HG02884 (cell line): Measurements from ENCODE around the gene ERCC2.
"Not testable (repeated sequence)": the region's sequence is repeated elsewhere in the genome, so short reads cannot be mapped to it uniquely, and the experiment has no call there.

Source experiments
- ATAC-seq: cut with Tn5 transposase; IDR thresholded peaks from one replicate; pipeline ENCODE4 v1.9.1; 2021; ENCODE audit warnings: mild to moderate bottlenecking, moderate library complexity; ENCODE audit not compliant: unreplicated experiment

ERCC2 gene

DNA sequence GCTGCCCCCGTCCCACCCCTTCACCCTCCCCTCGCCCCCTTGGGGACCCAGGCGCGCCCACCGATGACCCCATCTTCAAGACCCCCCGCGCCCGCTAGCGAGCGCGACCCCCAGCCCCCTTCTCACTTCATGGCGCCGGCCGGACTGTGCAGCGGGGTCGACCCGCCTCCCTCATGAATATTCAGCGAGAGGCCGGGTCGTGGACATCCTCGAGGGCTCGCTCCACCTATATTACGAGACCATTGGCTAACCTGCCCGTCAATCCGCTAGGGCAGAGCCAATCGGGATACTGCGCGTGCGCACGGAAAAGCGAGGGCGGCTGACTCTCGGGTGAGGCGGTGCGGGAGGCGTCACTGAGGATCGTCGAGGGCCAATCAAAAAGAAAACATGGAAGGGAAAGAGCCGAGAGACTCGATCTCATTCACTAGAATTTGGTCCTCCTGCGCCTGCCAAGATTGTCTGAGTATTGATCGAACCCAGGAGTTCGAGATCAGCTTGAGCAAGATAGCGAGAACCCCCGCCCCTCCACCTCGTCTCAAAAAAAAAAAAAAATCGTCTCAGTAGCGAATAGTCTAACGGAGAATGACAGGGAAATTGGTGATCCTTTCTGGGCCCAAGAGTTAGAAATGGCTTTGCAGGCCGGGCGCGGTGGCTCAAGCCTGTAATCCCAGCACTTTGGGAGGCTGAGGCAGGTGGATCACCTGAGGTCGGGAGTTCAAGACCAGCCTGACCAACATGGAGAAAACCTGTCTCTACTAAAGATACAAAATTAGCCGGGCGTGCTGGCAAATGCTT, at the start of gene ERCC2:
ERCC2 (minus strand) TSS at position 164 of the 795 bp plus-strand sequence; CDS start at position 131, 33 bp downstream.
- peak; percentile 92 for ATAC-seq

DNA sequence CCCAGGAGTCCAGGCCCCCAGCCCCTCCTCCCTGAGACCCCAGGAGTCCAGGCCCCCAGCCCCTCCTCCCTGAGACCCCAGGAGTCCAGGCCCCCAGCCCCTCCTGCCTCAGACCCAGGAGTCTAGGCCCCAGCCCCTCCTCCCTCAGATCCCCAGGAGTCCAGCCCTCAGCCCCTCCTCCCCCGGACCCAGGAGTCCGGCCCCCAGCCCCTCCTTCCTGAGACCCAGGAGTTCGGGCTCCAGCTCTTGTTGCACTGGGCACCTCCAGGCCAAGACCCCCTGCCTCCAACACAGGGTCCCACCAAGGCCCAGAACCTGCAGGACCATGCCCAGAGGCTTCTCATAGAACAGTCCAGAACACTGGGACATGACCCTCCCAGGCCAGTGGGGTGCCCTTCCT, 49.5 kb upstream of the ERCC2 start:
- no peak for ATAC-seq

DNA sequence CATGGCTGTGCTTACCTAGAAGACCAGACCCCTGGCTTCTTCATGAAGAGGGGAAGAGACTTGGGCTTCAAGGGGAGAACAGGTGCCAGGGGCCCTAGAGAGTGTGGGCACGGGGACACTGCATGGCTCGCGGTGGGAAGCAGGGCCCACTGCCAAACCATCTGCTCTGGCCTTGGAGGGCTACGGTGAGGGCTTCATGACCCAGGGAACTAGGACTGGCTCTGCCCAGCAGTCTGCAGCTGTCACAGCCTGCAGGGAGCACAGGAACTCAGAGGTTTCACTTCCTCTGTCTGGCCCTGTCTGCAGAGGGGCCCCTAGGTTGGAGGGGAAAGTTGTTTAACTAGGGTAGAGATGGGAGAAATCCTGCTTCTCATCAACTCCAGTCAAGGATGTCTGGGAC, 49.0 kb upstream of the ERCC2 start:
- peak; percentile 55 for ATAC-seq

- ATAC-seq: no peak
Measured at GRCh38 chr19:45418802-45419201, 48.4 kb upstream of the ERCC2 start.

GRCh38 chr19:45417151-45417550, 46.8 kb upstream of the ERCC2 start:
- ATAC-seq: no peak

GRCh38 chr19:45414468-45414867, 44.1 kb upstream of the ERCC2 start:
- no peak for ATAC-seq

DNA sequence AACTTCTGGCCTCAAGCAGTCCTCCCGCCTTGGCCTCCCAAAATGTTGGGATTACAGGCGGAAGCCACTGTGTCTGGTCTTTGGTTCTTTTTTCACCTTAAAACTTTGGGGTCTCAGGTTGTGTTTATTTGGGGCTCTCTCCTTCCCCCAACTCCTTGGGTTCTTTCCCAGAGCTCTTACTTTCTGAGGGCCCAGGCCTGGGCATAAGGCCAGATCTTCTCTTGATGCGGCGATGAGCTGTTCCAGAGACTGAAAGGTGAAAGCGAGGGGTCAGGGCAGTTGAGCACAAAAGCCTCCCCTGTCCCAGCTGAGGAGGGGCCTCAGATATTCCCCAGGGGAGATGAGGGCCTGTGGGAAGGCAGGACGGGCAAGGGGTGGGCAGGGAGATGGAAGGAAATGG, 43.1 kb upstream of the ERCC2 start:
- ATAC-seq: no peak

DNA sequence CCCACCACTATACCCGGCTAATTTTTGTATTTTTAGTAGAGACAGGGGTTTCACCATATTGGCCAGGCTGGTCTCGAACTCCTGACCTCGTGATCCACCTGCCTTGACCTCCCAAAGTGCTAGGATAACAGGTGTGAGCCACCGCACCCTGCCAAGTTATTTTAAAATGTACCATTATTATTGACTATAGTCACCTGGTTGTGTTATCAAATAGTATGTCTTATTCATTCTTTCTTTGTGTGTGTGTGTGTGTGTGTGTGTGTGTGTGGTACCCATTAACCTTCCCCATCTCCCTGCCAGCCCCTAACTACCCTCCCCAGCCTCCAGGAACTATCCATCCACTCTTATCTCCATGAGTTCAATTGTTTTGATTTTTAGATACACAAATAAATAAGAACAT, 40.0 kb upstream of the ERCC2 start:
- ATAC-seq: not testable (repeated sequence)

DNA sequence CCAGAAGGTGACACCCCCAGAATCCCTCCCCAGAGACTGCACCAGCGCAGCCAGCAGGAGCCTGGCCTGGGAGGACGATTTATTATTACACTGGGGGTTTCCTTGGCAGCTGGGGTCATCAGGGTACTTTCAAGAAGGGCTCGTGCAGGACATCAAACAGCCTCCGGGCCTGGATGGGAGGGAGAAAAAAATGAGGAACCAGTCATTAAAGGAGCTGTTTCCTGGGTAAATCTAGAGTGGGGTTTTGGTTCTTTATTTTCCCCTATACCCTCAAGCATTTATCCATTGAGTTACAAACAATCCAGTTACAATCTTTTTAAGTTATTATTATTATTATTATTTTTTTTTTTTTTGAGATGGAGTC, 39.2 kb upstream of the ERCC2 start:
- no peak for ATAC-seq

GRCh38 chr19:45408830-45409556, 38.6 kb upstream of the ERCC2 start:
- ATAC-seq: no peak

DNA sequence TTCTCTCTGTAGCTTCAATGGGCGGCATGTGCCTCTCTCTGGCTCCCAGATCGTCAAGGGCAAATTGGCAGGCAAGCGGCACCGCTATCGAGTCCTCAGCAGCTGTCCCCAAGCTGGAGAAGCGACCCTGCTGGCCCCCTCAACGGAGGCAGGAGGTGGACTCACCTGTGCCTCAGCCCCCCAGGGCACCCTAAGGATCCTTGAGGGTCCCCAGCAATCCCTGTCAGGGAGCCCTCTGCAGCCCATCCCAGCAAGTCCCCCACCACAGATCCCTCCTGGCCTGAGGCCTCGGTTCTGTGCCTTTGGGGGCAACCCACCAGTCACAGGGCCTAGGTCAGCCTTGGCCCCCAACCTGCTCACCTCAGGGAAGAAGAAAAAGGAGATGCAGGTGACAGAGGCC, 37.7 kb upstream of the ERCC2 start:
- no peak for ATAC-seq

DNA sequence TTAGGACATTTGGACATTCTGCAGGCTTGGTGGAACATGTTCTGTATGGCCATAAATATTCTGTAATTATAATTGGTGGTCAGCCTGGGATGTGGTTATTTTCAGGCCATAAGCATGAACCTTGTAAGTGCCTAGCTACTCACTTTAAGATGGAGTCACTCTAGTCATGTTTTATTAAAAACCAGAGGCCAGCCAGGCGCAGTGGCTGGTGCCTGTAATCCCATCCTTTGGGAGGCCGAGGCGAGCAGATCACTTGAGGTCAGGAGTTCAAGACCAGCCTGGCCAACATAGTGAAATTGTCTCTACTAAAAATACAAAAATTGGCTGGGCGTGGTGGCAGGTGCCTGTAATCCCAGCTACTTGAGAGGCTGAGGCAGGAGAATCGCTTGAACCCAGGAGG, 37.2 kb upstream of the ERCC2 start:
- ATAC-seq: not testable (repeated sequence)

DNA sequence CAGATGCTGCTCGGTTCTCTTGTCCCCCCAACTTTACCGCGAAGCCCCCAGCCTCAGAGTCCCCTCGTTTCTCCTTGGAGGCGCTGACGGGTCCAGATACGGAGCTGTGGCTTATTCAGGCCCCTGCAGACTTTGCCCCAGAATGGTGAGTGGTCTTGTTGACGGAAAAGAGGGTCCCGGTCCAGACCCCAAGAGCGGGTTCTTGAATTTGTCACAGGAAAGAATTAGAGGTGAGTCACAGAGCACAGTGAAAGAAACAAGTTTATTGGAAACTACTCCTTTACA, 36.7 kb upstream of the ERCC2 start:
- no peak for ATAC-seq

- ATAC-seq: peak; percentile 59
Measured at GRCh38 chr19:45406226-45407090, 36.1 kb upstream of the ERCC2 start, which contains the start of gene POLR1G. Gene POLR1G, plus strand, starts transcription at chr19:45406644. Its CDS starts 53 bp downstream, at chr19:45406697.

DNA sequence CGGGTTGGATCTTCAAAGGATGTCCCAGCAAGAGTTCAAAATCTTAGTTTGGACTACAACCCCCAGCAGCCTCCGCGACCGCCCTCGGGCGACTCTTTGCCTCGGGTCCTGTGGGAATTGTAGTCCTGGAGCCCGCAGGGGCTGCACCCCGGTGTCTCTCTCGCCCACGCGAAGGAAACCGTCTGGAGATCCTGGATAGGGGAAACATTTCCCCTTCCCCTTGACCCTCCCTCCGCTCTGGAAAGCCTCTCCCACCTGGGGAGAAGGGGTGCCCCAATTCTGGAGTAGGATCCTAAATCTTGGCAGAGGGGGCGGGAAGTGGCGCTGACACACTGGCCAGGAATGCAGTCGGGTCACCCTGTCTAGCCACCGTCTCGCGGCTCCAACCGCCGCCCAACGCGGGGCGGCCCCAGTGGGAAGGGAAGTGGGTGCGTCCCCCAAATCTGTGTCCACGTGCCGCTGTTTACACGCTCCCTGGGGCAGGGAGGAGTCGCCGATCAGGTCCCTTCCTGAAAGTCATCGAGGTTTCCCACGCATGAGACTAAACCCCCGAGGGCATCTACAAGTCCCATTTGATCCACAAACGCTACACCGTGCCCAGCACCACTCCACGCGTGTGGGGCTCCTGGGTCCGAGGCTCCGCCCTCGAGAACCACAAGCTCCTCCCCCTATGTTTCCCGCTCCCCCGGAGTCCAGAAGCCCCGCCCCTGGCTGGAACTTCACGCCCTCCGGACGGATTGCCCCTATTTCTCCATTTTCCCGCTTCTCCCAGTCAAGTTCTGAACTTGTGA, 35.3 kb upstream of the ERCC2 start:
- ATAC-seq: peak; percentile 40

- no peak for ATAC-seq
Measured at GRCh38 chr19:45404557-45405434, 34.4 kb upstream of the ERCC2 start, which contains the start of gene PPP1R13L. Gene PPP1R13L, minus strand, starts transcription at chr19:45405069. Its CDS starts 6,751 bp downstream, at chr19:45398318.

GRCh38 chr19:45403781-45404556, 33.6 kb upstream of the ERCC2 start:
- no peak for ATAC-seq

- ATAC-seq: no peak
Measured at GRCh38 chr19:45403272-45403671, 32.9 kb upstream of the ERCC2 start.
